Left ventricle myocardium inferior (tissue), 1 donor: ENCODE results near the gene SLC38A3. TPM values are rescaled to one million over a fixed set of nuclear protein-coding genes. Genes with fewer than 3 reads are reported as not detected.

Experiments
- DNase-seq: peaks from one replicate; pipeline ENCODE4 v3.0.0-alpha.2; 2020
- H3K27ac ChIP-seq: fragments of 200-600 bp; replicated peaks from 2 replicates; pipeline ENCODE4 v1.8.0; 2021
- H3K27me3 ChIP-seq: fragments of 200-600 bp; 2 replicates; pipeline ENCODE4 v1.8.0; 2021; ENCODE audit warnings: low read depth
- H3K36me3 ChIP-seq: fragments of 200-600 bp; 2 replicates; pipeline ENCODE4 v1.8.0; 2021
- H3K4me1 ChIP-seq: fragments of 200-600 bp; 2 replicates; pipeline ENCODE4 v1.8.0; 2021
- H3K4me3 ChIP-seq: fragments of 200-600 bp; 2 replicates; pipeline ENCODE4 v1.8.0; 2021; ENCODE audit warnings: mild to moderate bottlenecking, moderate library complexity
- H3K9me3 ChIP-seq: fragments of 200-600 bp; replicated peaks from 2 replicates; pipeline ENCODE4 v1.8.0; 2021
- CTCF ChIP-seq: fragments of 200-600 bp; IDR thresholded peaks from 2 replicates; pipeline ENCODE4 v1.8.0; 2021; ENCODE audit warnings: antibody characterized with exemption, mild to moderate bottlenecking, borderline replicate concordance
- intact Hi-C: fragments of 100-400 bp; cut with micrococcal nuclease; formaldehyde crosslinking; loops from one replicate; pipeline ENCODE4 v1.11.0; 2022
- total RNA-seq: library from RNA; stranded (reverse); fragmentation: NEBNext Ultra II Directional; extraction: Animal tissue kit (Norgen Biotek cat#: 25700); gene quantifications from one replicate; pipeline ENCODE4 v1.2.1, GENCODE V29; 2021
- donor health status: DM: no; HTN: yes; CAD: no; lungs with severe emphysema.

Gene SLC38A3
- total RNA-seq, 1 donor from 2014 or later = 10.4 TPM

GRCh38 chr3:50214824-50215223 lies 9.8 kb downstream of the SLC38A3 start:
- no peak overlapping the region for H3K4me3 ChIP-seq
- H3K4me1 ChIP-seq = no peaks in the 10 kb centered on the region
- TF ChIP-seq CTCF = no peak
- H3K27ac ChIP-seq = no peak overlapping the region
- DNase-seq = no peak
- intact Hi-C loops = no loop called here
- H3K9me3 ChIP-seq = no peaks in the 10 kb centered on the region
- H3K27me3 ChIP-seq = no peaks in the 10 kb centered on the region
- no peaks in the 10 kb centered on the region for H3K36me3 ChIP-seq

- Histone ChIP-seq H3K4me1 (peaks cover 6% of the 10 kb centered on the region), H3K27ac (no peak overlapping the region)
- intact Hi-C loops = no loop called here
Measured at GRCh38 chr3:50215529-50215928, 10.5 kb downstream of the SLC38A3 start.

GRCh38 chr3:50217681-50218080 lies 12.6 kb downstream of the SLC38A3 start:
- H3K4me3 ChIP-seq = no peak overlapping the region
- intact Hi-C loops = no loop called here

More at GRCh38 chr3:50215529-50215928, 10.5 kb downstream of the SLC38A3 start:
- H3K36me3 ChIP-seq = no peaks in the 10 kb centered on the region
- no peaks in the 10 kb centered on the region for H3K27me3 ChIP-seq
- H3K9me3 ChIP-seq = no peaks in the 10 kb centered on the region
- TF ChIP-seq CTCF = no peak
- no peak overlapping the region for H3K4me3 ChIP-seq
- no peak for DNase-seq

GRCh38 chr3:50218448-50218847 lies 13.4 kb downstream of the SLC38A3 start:
- Histone ChIP-seq H3K36me3 (no peaks in the 10 kb centered on the region), H3K4me1 (peaks cover 9% of the 10 kb centered on the region), H3K27me3 (no peaks in the 10 kb centered on the region), H3K9me3 (no peaks in the 10 kb centered on the region), H3K27ac (no peak overlapping the region), H3K4me3 (no peak overlapping the region)
- TF ChIP-seq CTCF = no peak
- DNase-seq = no peak
- intact Hi-C loops = no loop called here

More at GRCh38 chr3:50217681-50218080, 12.6 kb downstream of the SLC38A3 start:
- Histone ChIP-seq H3K36me3 (no peaks in the 10 kb centered on the region), H3K9me3 (no peaks in the 10 kb centered on the region), H3K4me1 (peaks cover 9% of the 10 kb centered on the region), H3K27ac (no peak overlapping the region), H3K27me3 (no peaks in the 10 kb centered on the region)
- no peak for TF ChIP-seq CTCF
- no peak for DNase-seq

- no peak overlapping the region for H3K27ac ChIP-seq
Measured at GRCh38 chr3:50219285-50219684, 14.2 kb downstream of the SLC38A3 start.

More at GRCh38 chr3:50219285-50219684, 14.2 kb downstream of the SLC38A3 start:
- Histone ChIP-seq H3K9me3 (no peaks in the 10 kb centered on the region), H3K27me3 (peaks cover 3% of the 10 kb centered on the region), H3K4me3 (no peak overlapping the region), H3K4me1 (peaks cover 9% of the 10 kb centered on the region), H3K36me3 (no peaks in the 10 kb centered on the region)
- no peak for DNase-seq
- TF ChIP-seq CTCF = no peak
- intact Hi-C loops = no loop called here
